Effector CD8-positive, alpha-beta T cell (primary cell): ENCODE results near the gene MROH7.
"Not testable (repeated sequence)": the region's sequence is repeated elsewhere in the genome, so short reads cannot be mapped to it uniquely, and the experiment has no call there.

Source experiments
- DNase-seq: peaks from one replicate; lab custom pipeline; 2025; lab: John Stamatoyannopoulos, UW

The MROH7 gene

DNA sequence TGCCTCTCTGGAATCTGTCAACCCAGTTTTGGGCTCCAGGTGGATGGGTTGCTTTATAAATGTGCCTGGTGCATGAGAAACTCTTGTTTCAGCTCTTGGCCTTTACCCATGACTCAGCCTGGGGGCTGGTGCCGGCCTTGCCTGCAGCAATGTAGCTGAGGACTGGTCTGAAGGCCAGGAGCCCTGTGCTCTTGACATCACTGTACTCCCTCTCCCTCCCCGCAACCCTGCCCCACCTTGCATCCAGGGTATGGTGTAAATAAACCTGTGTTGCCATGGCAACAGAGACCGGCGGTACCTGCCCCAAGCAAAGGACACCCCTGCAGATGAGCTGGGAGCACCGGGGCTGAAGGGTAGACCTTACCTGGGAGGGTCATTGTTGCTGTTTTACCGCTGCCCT, 31.5 kb upstream of the MROH7 start:
- no peak for DNase-seq

DNA sequence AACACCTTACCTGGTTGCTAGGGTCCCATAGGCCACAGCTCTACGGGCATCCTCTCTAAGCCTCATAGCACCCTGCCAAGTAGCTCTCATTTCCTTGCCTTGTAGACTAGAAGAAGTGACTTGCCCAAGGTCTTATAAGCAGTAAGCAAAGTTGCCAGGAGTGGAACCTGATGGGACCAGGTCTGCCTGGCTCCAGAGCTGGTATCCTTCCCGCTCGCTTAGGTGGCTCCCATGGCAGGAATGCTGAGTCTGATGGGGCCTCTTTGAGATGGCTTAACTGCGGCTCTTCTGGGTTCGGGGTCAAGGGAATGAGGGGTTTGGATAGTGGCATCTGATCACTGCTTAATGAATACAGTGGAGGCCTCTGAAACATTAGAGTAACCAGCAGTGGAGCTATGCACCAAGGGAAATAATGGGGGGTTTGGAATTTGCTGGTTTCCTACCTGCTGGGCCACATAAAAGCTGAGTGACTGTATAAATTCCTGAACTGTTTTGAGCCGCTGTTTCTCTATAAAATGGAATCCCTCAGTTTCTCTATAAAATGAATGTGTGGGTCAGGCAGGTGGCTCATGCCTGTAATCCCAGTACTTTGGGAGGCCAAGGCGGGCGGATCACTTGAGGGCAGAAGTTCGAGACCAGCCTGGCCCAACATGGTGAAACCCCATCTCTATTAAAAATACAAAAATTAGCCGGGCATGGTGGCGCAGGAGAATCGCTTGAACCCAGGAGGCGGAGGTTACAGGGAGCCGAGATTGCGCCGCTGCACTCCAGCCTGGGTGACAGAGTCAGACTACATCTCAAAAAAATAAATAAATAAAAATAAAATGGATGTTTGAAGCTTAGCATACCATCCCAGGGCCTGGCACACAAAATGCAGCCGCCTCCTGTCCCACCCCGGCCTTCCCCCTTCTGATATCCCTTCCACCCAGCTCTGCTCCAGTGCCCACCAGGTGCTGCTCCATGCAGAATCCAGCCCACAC, 30.7 kb upstream of the MROH7 start:
- no peak for DNase-seq

DNA sequence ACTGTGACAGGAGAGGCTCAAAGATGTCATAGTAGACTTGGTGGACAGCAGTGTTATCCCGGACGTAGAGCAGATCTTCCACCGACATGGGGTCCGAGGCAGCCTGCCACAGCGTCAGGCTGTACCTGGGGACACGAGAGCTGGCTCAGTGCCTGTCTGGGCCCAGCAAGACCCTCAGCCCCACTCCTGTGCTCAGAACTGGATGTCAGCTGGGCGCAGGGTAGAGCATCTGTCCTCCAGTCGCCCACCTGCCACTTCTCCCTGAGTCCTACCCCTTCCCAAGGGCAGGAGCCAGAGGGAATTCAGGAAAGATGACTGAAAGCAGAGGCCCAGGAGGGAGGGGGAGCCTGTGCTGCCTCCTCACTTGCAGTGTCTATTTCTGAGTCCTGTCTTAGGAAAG, 30.0 kb upstream of the MROH7 start:
- no peak for DNase-seq

DNA sequence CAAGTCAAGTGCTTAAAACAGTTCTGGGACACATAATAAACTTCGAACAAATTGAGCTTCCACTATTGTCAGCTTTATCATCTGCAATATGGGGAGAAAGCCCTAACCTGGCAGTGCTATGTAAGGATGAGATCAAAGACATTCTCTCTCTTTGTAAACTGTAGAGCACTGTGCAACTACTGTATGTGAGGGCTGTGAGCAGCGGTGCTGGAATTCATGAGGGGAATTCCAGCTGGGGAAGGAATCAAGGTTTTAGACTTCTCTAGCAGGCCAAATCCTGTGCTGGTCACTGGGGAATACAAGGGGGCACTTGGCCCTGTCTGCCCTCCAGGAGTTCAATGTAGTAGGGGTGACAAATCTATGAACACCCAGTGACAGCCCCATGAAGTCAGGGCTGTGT, 27.6 kb upstream of the MROH7 start:
- DNase-seq: no peak

GRCh38 chr1:54614563-54614962, 27.0 kb upstream of the MROH7 start:
- no peak for DNase-seq

DNA sequence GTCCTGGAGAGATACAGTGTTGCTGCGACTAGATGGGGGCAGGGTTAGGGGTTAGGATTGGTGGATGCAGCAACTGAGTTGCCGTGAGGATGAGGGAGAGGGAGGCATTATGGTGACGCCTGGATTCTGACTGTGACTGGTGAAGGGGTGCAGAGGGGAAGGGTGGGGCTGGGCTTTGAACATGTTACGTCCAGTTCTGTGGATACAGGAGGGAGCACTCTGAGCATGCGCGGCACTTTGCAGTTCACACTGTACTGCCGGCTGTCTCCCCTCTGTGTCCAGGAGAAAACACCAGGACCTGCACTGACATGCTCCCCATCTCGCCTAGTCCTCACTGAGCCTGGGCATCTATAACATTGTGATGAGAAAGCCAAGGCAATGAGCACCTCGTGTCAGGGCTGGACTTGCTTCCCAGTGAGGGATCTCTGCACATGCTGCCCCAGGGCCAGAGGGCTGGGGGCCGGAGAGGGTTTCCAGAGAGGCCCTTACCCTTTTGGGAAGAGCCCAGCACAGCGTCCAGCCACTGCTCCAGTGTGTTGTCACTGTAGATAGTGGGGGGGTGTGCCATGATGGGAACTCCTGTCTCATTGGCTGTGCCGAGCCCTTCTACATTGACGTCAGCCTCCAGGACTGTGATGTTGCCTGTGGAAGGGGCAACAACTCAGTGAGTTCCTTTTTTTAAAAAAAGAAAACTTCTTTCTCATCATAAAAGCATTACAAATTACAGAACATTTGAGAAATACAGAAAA, 25.9 kb upstream of the MROH7 start:
- no peak for DNase-seq

DNA sequence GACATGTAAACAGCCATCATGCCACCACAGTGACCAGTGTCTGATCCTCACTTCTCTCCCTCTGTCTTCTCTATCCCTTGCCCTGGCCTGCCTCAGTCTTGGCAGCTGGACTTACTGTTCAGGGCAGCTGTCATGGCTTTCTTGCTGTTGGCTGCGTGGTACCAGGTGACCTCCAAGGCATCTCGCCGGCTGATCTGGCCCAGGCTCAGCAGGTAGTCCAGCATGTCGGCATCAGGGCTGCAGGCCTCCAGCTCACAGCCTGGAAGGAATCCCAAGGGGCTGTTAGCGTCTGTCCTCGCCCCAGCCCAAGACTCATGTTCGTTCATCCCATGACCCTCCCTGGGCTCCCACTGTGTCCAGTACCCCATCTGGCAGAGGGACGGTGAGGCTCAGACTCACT, 21.8 kb upstream of the MROH7 start:
- no peak for DNase-seq

GRCh38 chr1:54623216-54624007, 18.2 kb upstream of the MROH7 start, which contains the start of gene FAM151A:
Gene FAM151A (minus strand): TSS chr1:54623525. CDS start chr1:54623395, 130 bp downstream.
- no peak for DNase-seq

GRCh38 chr1:54624466-54625464, 16.8 kb upstream of the MROH7 start:
- DNase-seq: no peak

DNA sequence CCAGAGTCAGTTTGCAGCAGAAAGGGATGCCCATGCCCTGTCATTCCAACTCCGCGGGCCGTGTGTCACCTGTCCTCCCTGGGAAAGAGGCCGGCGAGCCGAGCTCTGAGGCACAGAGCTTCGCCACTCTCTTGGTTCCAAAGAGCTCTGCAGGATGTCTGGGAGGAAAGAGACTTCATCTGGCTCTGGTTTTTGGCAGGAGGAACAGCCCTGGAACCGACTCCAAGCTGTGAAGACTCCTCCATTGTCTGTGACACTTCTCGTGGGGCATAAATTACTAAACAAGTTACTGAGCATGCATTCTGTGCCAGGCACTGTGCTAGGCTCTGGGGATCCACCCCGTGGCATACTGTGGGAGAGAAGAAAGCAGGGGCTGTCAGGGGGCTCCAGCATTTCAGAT, 14.4 kb upstream of the MROH7 start:
- no peak for DNase-seq

DNA sequence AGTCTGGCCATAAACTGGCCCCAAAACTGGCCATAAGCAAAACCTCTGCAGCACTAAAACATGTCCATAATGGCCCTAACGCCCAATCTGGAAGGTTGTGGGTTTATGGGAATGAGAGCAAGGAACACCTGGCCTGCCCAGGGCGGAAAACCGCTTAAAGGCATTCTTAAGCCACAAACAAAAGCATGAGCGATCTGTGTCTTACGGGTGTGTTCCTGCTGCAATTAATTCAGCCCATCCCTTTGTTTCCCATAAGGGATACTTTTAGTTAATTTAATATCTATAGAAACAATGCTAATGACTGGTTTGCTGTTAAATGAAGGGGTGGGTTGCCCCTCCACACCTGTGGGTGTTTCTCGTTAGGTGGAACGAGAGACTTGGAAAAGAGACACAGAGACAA, 5.8 kb upstream of the MROH7 start:
- DNase-seq: not testable (repeated sequence)

- not testable (repeated sequence) for DNase-seq
Observed at GRCh38 chr1:54636461-54637446, 4.8 kb upstream of the MROH7 start.

GRCh38 chr1:54640361-54640760, 1.2 kb upstream of the MROH7 start:
- DNase-seq: no peak

DNA sequence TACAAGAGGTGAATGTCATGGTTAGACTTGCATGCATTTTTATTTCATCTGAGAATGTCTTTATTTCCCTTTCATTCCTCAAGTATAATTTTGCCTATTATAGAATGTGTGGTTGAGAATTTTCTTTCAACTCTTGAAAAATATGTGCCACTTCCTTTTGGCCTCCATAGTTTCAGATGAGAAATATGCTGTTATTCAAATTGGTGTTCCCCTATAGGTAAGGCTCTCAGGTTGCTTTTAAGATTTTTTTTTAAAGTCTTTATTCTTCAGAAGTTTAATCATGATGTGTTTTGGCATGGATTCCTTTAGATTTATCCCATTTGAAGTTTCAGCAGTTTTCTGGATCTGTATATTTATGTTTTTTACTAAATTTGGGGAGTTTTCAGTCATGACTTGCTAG, 2.1 kb downstream of the MROH7 start:
- DNase-seq: no peak

- no peak for DNase-seq
Observed at GRCh38 chr1:54645806-54646676, 4.5 kb downstream of the MROH7 start.

- no peak for DNase-seq
Observed at GRCh38 chr1:54649130-54649898, 7.7 kb downstream of the MROH7 start.

- no peak for DNase-seq
Observed at GRCh38 chr1:54649921-54650320, 8.3 kb downstream of the MROH7 start.

DNA sequence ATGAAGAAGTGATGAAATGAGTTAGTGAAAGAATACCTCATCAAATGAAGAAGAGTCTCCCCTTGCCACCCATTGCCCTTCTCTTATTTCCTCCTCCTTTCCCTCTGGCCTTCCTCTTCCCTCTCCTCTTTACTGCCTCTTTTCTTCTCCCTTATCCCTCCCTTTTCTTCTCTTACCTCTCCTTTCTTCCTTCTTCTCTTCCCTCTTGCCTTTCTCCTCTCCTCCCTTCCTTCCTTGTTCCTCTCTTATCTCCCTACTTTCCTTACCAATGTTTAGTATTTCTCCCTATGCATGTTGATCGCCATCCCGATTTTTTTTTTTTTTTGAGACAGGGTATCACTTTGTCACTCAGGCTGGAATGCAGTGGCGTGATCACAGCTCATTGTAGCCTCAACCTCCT, 8.8 kb downstream of the MROH7 start:
- no peak for DNase-seq
